Measurements from ENCODE around the gene RSPH6A. TPM values are rescaled to one million over a fixed set of nuclear protein-coding genes. Genes with fewer than 3 reads are reported as not detected.

RSPH6A gene
- total RNA-seq, 6 donors from 2014 or later, result 0.15 to 5.2 (median 0.32) TPM; not detected in 2

DNA sequence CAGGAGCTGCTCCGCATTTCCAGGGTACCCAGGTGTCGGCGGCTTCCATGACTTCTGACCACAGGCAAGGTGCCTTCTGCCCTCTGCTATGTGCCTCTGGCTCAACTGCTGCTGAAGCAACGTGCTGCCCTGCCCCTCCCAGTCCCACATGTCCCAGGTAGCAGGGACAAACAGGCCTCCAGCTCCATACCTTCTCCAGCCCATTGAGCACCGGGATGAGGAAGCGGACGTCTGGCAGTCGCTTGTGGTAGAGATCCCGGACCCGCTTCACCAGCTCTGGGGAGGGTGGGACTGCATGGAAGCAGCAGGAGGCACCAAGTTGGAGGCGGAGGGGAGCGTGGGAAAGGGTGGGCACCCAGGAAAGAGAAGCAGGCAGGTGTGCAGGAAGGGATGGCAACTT, 8.1 kb upstream of the RSPH6A start:
- Histone ChIP-seq H3K4me1 (no peaks in the 10 kb centered on the region), H3K4me3 (no peak overlapping the region), H3K36me3 (peaks cover 20 to 94% (median 77%) of the 10 kb centered on the region in 4 donors), H3K27me3 (no peaks in the 10 kb centered on the region), H3K27ac (no peak overlapping the region), H3K9me3 (no peaks in the 10 kb centered on the region)
- ATAC-seq (ENCODE audit: low FRiP score in 2 of 2) (no peak), DNase-seq (peak in 1 of 2 donors; percentile 36)
- TF ChIP-seq EP300 (IDR thresholded peaks at IDR 0.05) (no peak), CTCF (IDR thresholded peaks at IDR 0.05) (no peak), POLR2AphosphoS5 (IDR thresholded peaks at IDR 0.05) (no peak), POLR2A (IDR thresholded peaks at IDR 0.05) (no peak)
- WGBS, 2 donors, result 88 to 95% methylated on average over 9 to 12 of the region's 12 CpGs

DNA sequence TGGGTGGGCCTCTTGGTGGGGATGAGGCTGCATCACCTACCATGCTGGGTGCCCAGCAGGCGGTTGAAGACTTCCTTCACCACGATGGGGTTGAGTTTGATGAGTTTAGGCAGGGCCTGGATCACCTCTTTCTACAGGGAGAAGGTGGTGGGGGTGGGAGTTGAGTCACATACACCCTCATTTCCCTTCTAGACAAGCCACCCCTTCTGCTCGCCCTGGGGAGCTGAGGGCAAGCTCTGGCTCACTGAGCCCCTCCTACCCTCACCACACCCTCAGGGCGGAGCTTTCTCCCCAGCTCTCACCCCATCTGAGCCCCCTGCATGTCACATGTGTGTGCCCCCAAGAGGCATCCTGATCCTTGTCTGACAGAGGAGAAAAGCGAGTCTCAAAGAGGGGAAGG, 7.6 kb upstream of the RSPH6A start:
- no peaks in the 10 kb centered on the region for H3K9me3 ChIP-seq
- WGBS, 2 donors, result 97% methylated on average over 4 to 5 of the region's 5 CpGs
- H3K4me1 ChIP-seq, result no peaks in the 10 kb centered on the region
- H3K27me3 ChIP-seq, result no peaks in the 10 kb centered on the region
- H3K27ac ChIP-seq, result no peak overlapping the region
- DNase-seq (no peak), ATAC-seq (ENCODE audit: low FRiP score in 2 of 2) (no peak)
- TF ChIP-seq POLR2AphosphoS5 (IDR thresholded peaks at IDR 0.05), result no peak
- TF ChIP-seq EP300 (IDR thresholded peaks at IDR 0.05), result no peak
- TF ChIP-seq CTCF (IDR thresholded peaks at IDR 0.05), result no peak
- no peak for TF ChIP-seq POLR2A (IDR thresholded peaks at IDR 0.05)
- no peak overlapping the region for H3K4me3 ChIP-seq
- H3K36me3 ChIP-seq, result peaks cover 16 to 90% (median 74%) of the 10 kb centered on the region in 4 donors

DNA sequence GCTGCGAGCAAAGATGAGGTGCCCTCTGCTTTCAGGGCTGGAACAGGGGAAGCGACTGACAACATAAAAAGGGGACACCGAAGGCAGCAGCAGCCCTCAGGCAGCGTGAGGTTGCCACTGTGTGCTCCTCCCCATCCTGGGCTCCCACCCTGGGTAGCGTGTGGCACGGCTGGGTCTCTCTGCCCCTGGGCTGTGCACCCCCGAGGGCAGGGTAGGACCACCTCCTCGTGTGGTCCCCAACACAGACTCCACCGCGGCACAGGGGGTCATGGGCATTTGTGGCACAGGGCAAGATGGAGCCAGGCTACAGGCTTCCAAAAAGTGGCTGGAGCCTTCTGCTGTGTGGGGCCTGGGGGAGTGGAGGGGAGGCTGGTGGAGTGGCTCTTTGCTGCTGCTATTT, 6.5 kb upstream of the RSPH6A start:
- H3K27ac ChIP-seq, result no peak overlapping the region
- DNase-seq, result peak in 1 of 2 donors; percentile 46
- no peaks in the 10 kb centered on the region for H3K27me3 ChIP-seq
- no peaks in the 10 kb centered on the region for H3K9me3 ChIP-seq
- no peak for TF ChIP-seq CTCF (IDR thresholded peaks at IDR 0.05)
- TF ChIP-seq EP300 (IDR thresholded peaks at IDR 0.05), result no peak
- TF ChIP-seq POLR2A (IDR thresholded peaks at IDR 0.05), result no peak
- TF ChIP-seq POLR2AphosphoS5 (IDR thresholded peaks at IDR 0.05), result no peak
- 89 to 94% methylated on average over 7 to 10 of the region's 10 CpGs for WGBS, 2 donors
- no peak for ATAC-seq (ENCODE audit: low FRiP score in 2 of 2)
- H3K4me1 ChIP-seq, result peaks cover 0 to 4% (median 0%) of the 10 kb centered on the region in 4 donors
- H3K36me3 ChIP-seq, result peaks cover 11 to 79% (median 62%) of the 10 kb centered on the region in 4 donors
- H3K4me3 ChIP-seq, result no peak overlapping the region

GRCh38 chr19:45821103-45821521, 6.0 kb upstream of the RSPH6A start:
- Histone ChIP-seq H3K36me3 (peaks cover 10 to 74% (median 58%) of the 10 kb centered on the region in 4 donors), H3K4me3 (no peak overlapping the region), H3K9me3 (no peaks in the 10 kb centered on the region), H3K4me1 (peaks cover 0 to 9% (median 2%) of the 10 kb centered on the region in 4 donors), H3K27me3 (no peaks in the 10 kb centered on the region), H3K27ac (no peak overlapping the region)
- 77 to 83% methylated on average over 8 of the region's 8 CpGs for WGBS, 2 donors
- TF ChIP-seq POLR2AphosphoS5 (IDR thresholded peaks at IDR 0.05) (no peak), EP300 (IDR thresholded peaks at IDR 0.05) (no peak), CTCF (IDR thresholded peaks at IDR 0.05) (no peak), POLR2A (IDR thresholded peaks at IDR 0.05) (no peak)
- DNase-seq, result peak in 1 of 2 donors; percentile 47
- ATAC-seq (ENCODE audit: low FRiP score in 2 of 2), result no peak

- H3K4me3 ChIP-seq, result no peak overlapping the region
- H3K27ac ChIP-seq, result no peak overlapping the region
- no peaks in the 10 kb centered on the region for H3K27me3 ChIP-seq
- ATAC-seq (ENCODE audit: low FRiP score in 2 of 2) (no peak), DNase-seq (peak in 1 of 2 donors; percentile 55)
- no peaks in the 10 kb centered on the region for H3K9me3 ChIP-seq
- 79 to 84% methylated on average over 16 to 20 of the region's 20 CpGs for WGBS, 2 donors
- TF ChIP-seq EP300 (IDR thresholded peaks at IDR 0.05) (no peak), POLR2AphosphoS5 (IDR thresholded peaks at IDR 0.05) (no peak), POLR2A (IDR thresholded peaks at IDR 0.05) (no peak)
- H3K4me1 ChIP-seq, result peaks cover 0 to 12% (median 2%) of the 10 kb centered on the region in 4 donors
- peaks cover 5 to 69% (median 52%) of the 10 kb centered on the region in 4 donors for H3K36me3 ChIP-seq
Observed at GRCh38 chr19:45820413-45821102, 5.5 kb upstream of the RSPH6A start.

All from upper lobe of left lung (tissue), 6 donors.